ENCODE data around the gene CTF1. TPM values are rescaled to one million over a fixed set of nuclear protein-coding genes. Genes with fewer than 3 reads are reported as not detected.

The CTF1 gene
- total and polyA plus RNA-seq, 4 donors, result 3.3 to 9.8 (median 5.2) TPM

DNA sequence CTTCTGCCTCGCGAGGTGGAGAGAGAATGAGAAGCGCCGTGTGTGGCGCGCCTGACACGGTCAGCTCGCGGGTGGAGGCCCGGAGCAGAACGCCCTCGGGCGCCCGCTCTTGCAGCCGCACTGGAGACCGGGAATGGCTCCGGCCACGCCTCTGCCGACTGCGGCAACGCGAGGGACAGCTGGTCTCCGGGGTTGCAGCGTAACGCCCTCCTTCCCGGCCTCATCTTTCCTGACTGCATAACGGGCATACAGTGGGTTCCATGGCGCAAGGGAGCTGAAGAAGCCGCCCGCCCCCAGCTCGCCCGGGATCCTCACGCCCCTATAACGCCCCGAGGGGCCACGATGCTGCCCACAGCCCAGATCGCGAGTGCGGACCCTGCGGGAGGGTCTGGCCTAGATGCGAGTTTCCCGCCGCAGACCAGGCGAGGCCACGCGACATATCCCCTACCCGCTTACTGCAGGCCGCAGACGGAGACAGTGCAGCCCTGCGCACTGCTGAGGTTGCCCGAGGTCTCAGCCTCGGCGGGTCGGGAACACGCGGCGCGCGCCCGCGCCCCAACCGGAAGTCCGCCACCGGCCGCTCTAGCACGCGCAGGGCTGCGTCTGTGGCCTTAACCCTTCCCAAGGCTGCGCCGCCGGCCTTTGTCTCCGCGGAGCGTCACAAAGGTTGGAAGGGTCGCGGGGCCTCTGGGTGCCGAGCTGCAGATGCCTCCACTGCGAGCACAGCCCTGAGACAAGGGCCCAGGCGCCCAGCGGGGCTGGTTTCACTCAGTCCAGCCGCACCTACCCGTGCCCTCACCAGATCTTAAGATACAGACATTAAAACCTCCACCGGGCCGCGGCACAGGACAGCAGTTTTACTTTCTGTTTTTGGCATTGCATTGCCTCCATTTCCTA, 21.3 kb upstream of the CTF1 start:
- H3K4me1 ChIP-seq (ENCODE audit: control insufficient read depth in 5 of 5, insufficient read depth in 5 of 5, low read length in 5 of 5), result peaks cover 0 to 13% (median 12%) of the 10 kb centered on the region in 5 donors
- no peaks in the 10 kb centered on the region for H3K27me3 ChIP-seq (ENCODE audit: control insufficient read depth in 3 of 3, insufficient read depth in 3 of 3, low read length in 2 of 3)
- H3K9ac ChIP-seq (ENCODE audit: insufficient read depth in 1 of 2, low read length in 2 of 2), result peak overlapping the region; percentile 89 to 93
- 0% methylated on average over 77 to 85 of the region's 85 CpGs for WGBS, 2 donors
- peaks cover 0 to 14% (median 3%) of the 10 kb centered on the region in 4 donors for H3K36me3 ChIP-seq (ENCODE audit: control insufficient read depth in 4 of 4, insufficient read depth in 4 of 4, low read length in 4 of 4)
- H3K27ac ChIP-seq (ENCODE audit: low read depth in 1 of 2, low read length in 1 of 2), result peak overlapping the region; percentile 98
- no peaks in the 10 kb centered on the region for H3K9me3 ChIP-seq (ENCODE audit: control insufficient read depth in 4 of 4, insufficient read depth in 3 of 4, low read length in 3 of 4)
- DNase-seq, result peak; percentile 93 to 97 (median 94)
- peak overlapping the region; percentile 94 for H3K4me3 ChIP-seq
- TF ChIP-seq, protein P1, sequence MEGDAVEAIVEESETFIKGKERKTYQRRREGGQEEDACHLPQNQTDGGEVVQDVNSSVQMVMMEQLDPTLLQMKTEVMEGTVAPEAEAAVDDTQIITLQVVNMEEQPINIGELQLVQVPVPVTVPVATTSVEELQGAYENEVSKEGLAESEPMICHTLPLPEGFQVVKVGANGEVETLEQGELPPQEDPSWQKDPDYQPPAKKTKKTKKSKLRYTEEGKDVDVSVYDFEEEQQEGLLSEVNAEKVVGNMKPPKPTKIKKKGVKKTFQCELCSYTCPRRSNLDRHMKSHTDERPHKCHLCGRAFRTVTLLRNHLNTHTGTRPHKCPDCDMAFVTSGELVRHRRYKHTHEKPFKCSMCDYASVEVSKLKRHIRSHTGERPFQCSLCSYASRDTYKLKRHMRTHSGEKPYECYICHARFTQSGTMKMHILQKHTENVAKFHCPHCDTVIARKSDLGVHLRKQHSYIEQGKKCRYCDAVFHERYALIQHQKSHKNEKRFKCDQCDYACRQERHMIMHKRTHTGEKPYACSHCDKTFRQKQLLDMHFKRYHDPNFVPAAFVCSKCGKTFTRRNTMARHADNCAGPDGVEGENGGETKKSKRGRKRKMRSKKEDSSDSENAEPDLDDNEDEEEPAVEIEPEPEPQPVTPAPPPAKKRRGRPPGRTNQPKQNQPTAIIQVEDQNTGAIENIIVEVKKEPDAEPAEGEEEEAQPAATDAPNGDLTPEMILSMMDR (IDR thresholded peaks at IDR 0.05; ENCODE audit: control extremely low read depth, extremely low read depth), result no peak
- ATAC-seq (ENCODE audit: insufficient read depth, low FRiP score), result peak; percentile 99

DNA sequence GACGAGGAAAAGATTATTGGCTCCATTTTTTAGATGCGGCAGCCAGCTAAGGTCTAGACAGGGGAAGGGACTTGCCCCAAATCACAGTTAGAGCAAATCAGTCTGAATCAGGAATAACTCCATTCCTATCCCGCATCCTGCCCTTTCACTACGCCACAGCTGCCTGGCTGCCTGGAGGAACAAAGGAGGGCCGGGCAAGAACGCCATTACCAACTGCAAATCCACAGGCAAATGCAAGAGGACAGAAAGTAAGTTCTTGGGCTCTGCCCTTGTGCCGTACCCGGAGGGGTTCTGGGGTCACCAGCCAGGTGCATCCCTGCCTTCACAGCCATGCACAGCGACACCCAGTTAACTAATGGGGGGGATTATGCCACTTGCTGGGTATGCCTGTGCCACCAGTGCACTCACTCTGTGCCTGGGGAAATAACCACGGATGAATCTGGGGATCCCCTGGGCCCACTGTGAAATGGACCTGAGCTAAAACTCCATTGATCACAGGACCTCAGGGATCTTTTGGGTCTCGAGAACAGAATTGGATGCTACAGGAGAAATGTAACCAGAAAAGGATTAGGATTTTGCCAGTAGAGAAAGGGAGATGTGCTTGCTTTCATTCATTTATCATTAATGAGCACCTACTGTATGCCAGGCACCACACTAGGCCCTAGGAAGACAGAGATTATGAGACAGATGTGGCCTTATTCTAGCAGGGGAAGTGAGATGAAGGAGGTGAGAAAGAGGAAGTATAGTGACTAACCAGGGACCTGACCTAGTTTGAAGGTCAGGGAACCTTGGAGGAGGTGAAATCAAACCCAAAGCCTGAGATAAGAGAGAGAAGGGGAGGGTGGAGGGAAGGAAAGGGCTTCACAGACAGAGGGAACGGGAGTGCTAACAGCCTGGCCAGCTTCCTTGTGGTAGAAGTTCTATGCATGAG, 20.3 kb upstream of the CTF1 start:
- peak overlapping the region; percentile 98 for H3K27ac ChIP-seq (ENCODE audit: low read depth in 1 of 2, low read length in 1 of 2)
- TF ChIP-seq, protein P1 (IDR thresholded peaks at IDR 0.05; ENCODE audit: control extremely low read depth, extremely low read depth), result no peak
- ATAC-seq (ENCODE audit: insufficient read depth, low FRiP score), result no peak
- peak in 1 of 3 donors; percentile 29 for DNase-seq
- 11 to 13% methylated on average over 12 of the region's 12 CpGs for WGBS, 2 donors
- H3K4me1 ChIP-seq (ENCODE audit: control insufficient read depth in 5 of 5, insufficient read depth in 5 of 5, low read length in 5 of 5), result peaks cover 0 to 13% (median 12%) of the 10 kb centered on the region in 5 donors
- H3K4me3 ChIP-seq, result peak overlapping the region; percentile 94
- peak overlapping the region; percentile 89 to 93 for H3K9ac ChIP-seq (ENCODE audit: insufficient read depth in 1 of 2, low read length in 2 of 2)
- H3K36me3 ChIP-seq (ENCODE audit: control insufficient read depth in 4 of 4, insufficient read depth in 4 of 4, low read length in 4 of 4), result peaks cover 0 to 14% (median 3%) of the 10 kb centered on the region in 4 donors
- no peaks in the 10 kb centered on the region for H3K27me3 ChIP-seq (ENCODE audit: control insufficient read depth in 3 of 3, insufficient read depth in 3 of 3, low read length in 2 of 3)
- no peaks in the 10 kb centered on the region for H3K9me3 ChIP-seq (ENCODE audit: control insufficient read depth in 4 of 4, insufficient read depth in 3 of 4, low read length in 3 of 4)

DNA sequence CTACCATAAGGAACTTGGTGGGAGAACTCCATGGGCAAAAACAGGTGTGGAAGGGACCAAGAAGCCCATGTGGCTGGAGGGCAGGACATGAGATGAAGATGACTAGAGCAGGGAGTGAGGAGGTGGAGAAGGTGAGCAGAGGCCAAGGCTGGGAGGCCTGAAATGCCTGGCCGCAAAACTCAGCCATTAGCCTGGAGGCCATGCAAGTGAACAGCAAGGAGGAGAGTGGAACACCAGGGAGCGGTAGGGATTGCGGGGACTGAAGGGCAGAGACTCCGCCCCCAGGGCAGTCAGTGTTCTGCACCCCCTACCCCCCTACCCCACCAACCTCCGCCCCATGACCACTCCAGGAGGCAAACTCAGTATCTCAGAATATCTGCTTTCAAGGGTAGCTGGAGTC, 19.5 kb upstream of the CTF1 start:
- peak overlapping the region; percentile 98 for H3K27ac ChIP-seq (ENCODE audit: low read depth in 1 of 2, low read length in 1 of 2)
- H3K9me3 ChIP-seq (ENCODE audit: control insufficient read depth in 4 of 4, insufficient read depth in 3 of 4, low read length in 3 of 4), result no peaks in the 10 kb centered on the region
- WGBS, 2 donors, result 80 to 92% methylated on average over 5 of the region's 5 CpGs
- H3K36me3 ChIP-seq (ENCODE audit: control insufficient read depth in 4 of 4, insufficient read depth in 4 of 4, low read length in 4 of 4), result peaks cover 0 to 12% (median 4%) of the 10 kb centered on the region in 4 donors
- peaks cover 0 to 13% (median 12%) of the 10 kb centered on the region in 5 donors for H3K4me1 ChIP-seq (ENCODE audit: control insufficient read depth in 5 of 5, insufficient read depth in 5 of 5, low read length in 5 of 5)
- no peak overlapping the region for H3K9ac ChIP-seq (ENCODE audit: insufficient read depth in 1 of 2, low read length in 2 of 2)
- TF ChIP-seq, protein P1 (IDR thresholded peaks at IDR 0.05; ENCODE audit: control extremely low read depth, extremely low read depth), result no peak
- DNase-seq (no peak), ATAC-seq (ENCODE audit: insufficient read depth, low FRiP score) (no peak)
- H3K27me3 ChIP-seq (ENCODE audit: control insufficient read depth in 3 of 3, insufficient read depth in 3 of 3, low read length in 2 of 3), result no peaks in the 10 kb centered on the region
- H3K4me3 ChIP-seq, result no peak overlapping the region

Data from lung (tissue), 12 donors.